HepG2 (cell line): ENCODE measurements around the gene NFS1. TPM values are rescaled to one million over a fixed set of nuclear protein-coding genes. Genes with fewer than 3 reads are reported as not detected.
A peak's percentile ranks its signal among the peaks of the same experiment; 100 is the strongest.

Experiments
- CBX2 ChIP-seq, 2 experiments: fragments of 200-600 bp in 1 of 2; sonication (generic); formaldehyde crosslinking in 1 of 2; IDR thresholded peaks; 2 replicates each; pipeline versions ENCODE4 v1.7.0 to v1.8.1; 2018 to 2022; ENCODE audit warnings: low read depth in 2 of 2, low read length in 1 of 2, mild to moderate bottlenecking in 1 of 2, missing genetic modification reagents in 1 of 2
- EZH2 ChIP-seq: conservative IDR thresholded peaks from 2 replicates; pipeline ENCODE4 v1.6.1; 2012; ENCODE audit warnings: mild to moderate bottlenecking, low read depth, low read length, moderate library complexity
- KLF13 ChIP-seq: sonication (generic); formaldehyde crosslinking; IDR thresholded peaks from 2 replicates; pipeline ENCODE4 v1.4.0; 2020; ENCODE audit warnings: mild to moderate bottlenecking, missing genetic modification reagents
- MLX ChIP-seq: IDR thresholded peaks from 2 replicates; pipeline ENCODE4 v1.6.1; 2016
- NAIF1 ChIP-seq: sonication (generic); formaldehyde crosslinking; IDR thresholded peaks from 2 replicates; pipeline ENCODE4 v1.5.0; 2020; ENCODE audit warnings: mild to moderate bottlenecking, missing genetic modification reagents, borderline replicate concordance
- NFATC3 ChIP-seq: sonication (generic); formaldehyde crosslinking; IDR thresholded peaks from 2 replicates; pipeline ENCODE4 v1.5.1; 2020; ENCODE audit warnings: mild to moderate bottlenecking, missing genetic modification reagents
- NFKBIZ ChIP-seq: IDR thresholded peaks from 2 replicates; pipeline ENCODE4 v1.6.1; 2018; ENCODE audit warnings: missing genetic modification reagents, missing compliant biosample characterization
- PPARG ChIP-seq: conservative IDR thresholded peaks from 2 replicates; pipeline ENCODE4 v1.6.1; 2016; ENCODE audit warnings: missing biosample characterization, missing genetic modification reagents
- REXO4 ChIP-seq: sonication (generic); formaldehyde crosslinking; IDR thresholded peaks from 2 replicates; pipeline ENCODE4 v1.8.0; 2022; ENCODE audit warnings: missing genetic modification reagents, mild to moderate bottlenecking, borderline replicate concordance
- RFXANK ChIP-seq: IDR thresholded peaks from 2 replicates; pipeline ENCODE4 v1.6.1; 2016
- SMARCE1 ChIP-seq: fragments of 450-650 bp; IDR thresholded peaks from 2 replicates; pipeline ENCODE4 v1.6.1; 2017; ENCODE audit warnings: borderline replicate concordance
- ZNF335 ChIP-seq: sonication (generic); formaldehyde crosslinking; IDR thresholded peaks from 2 replicates; pipeline ENCODE4 v1.4.0; 2020; ENCODE audit warnings: missing genetic modification reagents
- ZNF775 ChIP-seq: sonication (generic); formaldehyde crosslinking; IDR thresholded peaks from 2 replicates; pipeline ENCODE4 v1.4.0; 2020; ENCODE audit warnings: missing genetic modification reagents, mild to moderate bottlenecking, moderate library complexity, borderline replicate concordance
- polyA plus RNA-seq, 8 experiments: library from polyadenylated mRNA; depleted of rRNA in 3 of 8; stranded (reverse) in 7 of 8; unstranded in 1 of 8; fragments of >200 nt; fragmentation: Illumina TruSeq in 4 of 8; extraction: Trizol in 4 of 8; gene quantifications; 2 replicates each; pipeline versions ENCODE4 v1.2.1 to v1.2.3, GENCODE V29; 2011 to 2016; ENCODE audit warnings: low read depth in 4 of 8, missing spikeins in 1 of 8, mixed read lengths in 1 of 8; ENCODE audit not compliant: insufficient read depth in 1 of 8
- total RNA-seq, 5 experiments: library from RNA; depleted of rRNA; stranded (reverse); fragments of >200 nt; fragmentation: Illumina TruSeq; extraction: Trizol; gene quantifications; 2 replicates each; pipeline ENCODE4 v1.2.3, GENCODE V29; 2016; ENCODE audit warnings: low read depth in 1 of 5
- TF ChIP-seq, protein P1 (sequence below): sonication (generic); formaldehyde crosslinking; IDR thresholded peaks from 2 replicates; pipeline ENCODE4 v1.4.0; 2020; ENCODE audit warnings: low read depth, missing genetic modification reagents
- TF ChIP-seq, protein P2 (sequence below): sonication (generic); formaldehyde crosslinking; IDR thresholded peaks from 2 replicates; pipeline ENCODE4 v1.4.0; 2020; ENCODE audit warnings: missing genetic modification reagents, borderline replicate concordance
- TF ChIP-seq, protein P3 (sequence below): sonication (generic); formaldehyde crosslinking; IDR thresholded peaks from 2 replicates; pipeline ENCODE4 v1.8.0; 2022; ENCODE audit warnings: missing genetic modification reagents, mild to moderate bottlenecking, moderate library complexity, borderline replicate concordance
- TF ChIP-seq, protein P4 (sequence below): sonication (generic); formaldehyde crosslinking; IDR thresholded peaks from 2 replicates; pipeline ENCODE4 v1.9.0; 2021; ENCODE audit warnings: missing genetic modification reagents, borderline replicate concordance

NFS1 gene
- total and polyA plus RNA-seq, 2 of the 13 experiments (the other 11 are each of a cell fraction or from before 2014, with no cell fraction given) = 65.9 to 88.1 TPM

GRCh38 chr20:35695245-35695749 lies 3.9 kb downstream of the NFS1 start (continued):
- TF ChIP-seq, protein P1, sequence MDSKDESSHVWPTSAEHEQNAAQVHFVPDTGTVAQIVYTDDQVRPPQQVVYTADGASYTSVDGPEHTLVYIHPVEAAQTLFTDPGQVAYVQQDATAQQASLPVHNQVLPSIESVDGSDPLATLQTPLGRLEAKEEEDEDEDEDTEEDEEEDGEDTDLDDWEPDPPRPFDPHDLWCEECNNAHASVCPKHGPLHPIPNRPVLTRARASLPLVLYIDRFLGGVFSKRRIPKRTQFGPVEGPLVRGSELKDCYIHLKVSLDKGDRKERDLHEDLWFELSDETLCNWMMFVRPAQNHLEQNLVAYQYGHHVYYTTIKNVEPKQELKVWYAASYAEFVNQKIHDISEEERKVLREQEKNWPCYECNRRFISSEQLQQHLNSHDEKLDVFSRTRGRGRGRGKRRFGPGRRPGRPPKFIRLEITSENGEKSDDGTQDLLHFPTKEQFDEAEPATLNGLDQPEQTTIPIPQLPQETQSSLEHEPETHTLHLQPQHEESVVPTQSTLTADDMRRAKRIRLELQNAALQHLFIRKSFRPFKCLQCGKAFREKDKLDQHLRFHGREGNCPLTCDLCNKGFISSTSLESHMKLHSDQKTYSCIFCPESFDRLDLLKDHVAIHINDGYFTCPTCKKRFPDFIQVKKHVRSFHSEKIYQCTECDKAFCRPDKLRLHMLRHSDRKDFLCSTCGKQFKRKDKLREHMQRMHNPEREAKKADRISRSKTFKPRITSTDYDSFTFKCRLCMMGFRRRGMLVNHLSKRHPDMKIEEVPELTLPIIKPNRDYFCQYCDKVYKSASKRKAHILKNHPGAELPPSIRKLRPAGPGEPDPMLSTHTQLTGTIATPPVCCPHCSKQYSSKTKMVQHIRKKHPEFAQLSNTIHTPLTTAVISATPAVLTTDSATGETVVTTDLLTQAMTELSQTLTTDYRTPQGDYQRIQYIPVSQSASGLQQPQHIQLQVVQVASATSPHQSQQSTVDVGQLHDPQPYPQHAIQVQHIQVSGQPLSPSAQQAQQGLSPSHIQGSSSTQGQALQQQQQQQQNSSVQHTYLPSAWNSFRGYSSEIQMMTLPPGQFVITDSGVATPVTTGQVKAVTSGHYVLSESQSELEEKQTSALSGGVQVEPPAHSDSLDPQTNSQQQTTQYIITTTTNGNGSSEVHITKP (CRISPR knock-in tag) = peak; percentile 51; the same call in 1 of the 2 replicates
- TF ChIP-seq ZNF775 (CRISPR knock-in tag) (no peak), PPARG (CRISPR knock-in tag) (no peak; the same call in 1 of the 2 replicates), SMARCE1 (no peak; the same call in 1 of the 2 replicates), NFATC3 (CRISPR knock-in tag) (no peak), EZH2 (no peak), CBX2 (IDR thresholded peaks at IDR 0.05; ENCODE audit: low read depth, low read length) (no peak), CBX2 (CRISPR knock-in tag; IDR thresholded peaks at IDR 0.05; ENCODE audit: low read depth) (no peak), KLF13 (CRISPR knock-in tag) (0 out of 2 replicates have a peak, but pooled peaks have one; percentile 31), NFKBIZ (CRISPR knock-in tag) (no peak), ZNF335 (CRISPR knock-in tag) (0 out of 2 replicates have a peak, but pooled peaks have one; percentile 38), RFXANK (no peak), NAIF1 (CRISPR knock-in tag) (no peak), REXO4 (no peak), MLX (CRISPR knock-in tag) (no peak)
- TF ChIP-seq, protein P2, sequence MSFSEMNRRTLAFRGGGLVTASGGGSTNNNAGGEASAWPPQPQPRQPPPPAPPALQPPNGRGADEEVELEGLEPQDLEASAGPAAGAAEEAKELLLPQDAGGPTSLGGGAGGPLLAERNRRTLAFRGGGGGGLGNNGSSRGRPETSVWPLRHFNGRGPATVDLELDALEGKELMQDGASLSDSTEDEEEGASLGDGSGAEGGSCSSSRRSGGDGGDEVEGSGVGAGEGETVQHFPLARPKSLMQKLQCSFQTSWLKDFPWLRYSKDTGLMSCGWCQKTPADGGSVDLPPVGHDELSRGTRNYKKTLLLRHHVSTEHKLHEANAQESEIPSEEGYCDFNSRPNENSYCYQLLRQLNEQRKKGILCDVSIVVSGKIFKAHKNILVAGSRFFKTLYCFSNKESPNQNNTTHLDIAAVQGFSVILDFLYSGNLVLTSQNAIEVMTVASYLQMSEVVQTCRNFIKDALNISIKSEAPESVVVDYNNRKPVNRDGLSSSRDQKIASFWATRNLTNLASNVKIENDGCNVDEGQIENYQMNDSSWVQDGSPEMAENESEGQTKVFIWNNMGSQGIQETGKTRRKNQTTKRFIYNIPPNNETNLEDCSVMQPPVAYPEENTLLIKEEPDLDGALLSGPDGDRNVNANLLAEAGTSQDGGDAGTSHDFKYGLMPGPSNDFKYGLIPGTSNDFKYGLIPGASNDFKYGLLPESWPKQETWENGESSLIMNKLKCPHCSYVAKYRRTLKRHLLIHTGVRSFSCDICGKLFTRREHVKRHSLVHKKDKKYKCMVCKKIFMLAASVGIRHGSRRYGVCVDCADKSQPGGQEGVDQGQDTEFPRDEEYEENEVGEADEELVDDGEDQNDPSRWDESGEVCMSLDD (CRISPR knock-in tag) = no peak
- TF ChIP-seq, protein P3, sequence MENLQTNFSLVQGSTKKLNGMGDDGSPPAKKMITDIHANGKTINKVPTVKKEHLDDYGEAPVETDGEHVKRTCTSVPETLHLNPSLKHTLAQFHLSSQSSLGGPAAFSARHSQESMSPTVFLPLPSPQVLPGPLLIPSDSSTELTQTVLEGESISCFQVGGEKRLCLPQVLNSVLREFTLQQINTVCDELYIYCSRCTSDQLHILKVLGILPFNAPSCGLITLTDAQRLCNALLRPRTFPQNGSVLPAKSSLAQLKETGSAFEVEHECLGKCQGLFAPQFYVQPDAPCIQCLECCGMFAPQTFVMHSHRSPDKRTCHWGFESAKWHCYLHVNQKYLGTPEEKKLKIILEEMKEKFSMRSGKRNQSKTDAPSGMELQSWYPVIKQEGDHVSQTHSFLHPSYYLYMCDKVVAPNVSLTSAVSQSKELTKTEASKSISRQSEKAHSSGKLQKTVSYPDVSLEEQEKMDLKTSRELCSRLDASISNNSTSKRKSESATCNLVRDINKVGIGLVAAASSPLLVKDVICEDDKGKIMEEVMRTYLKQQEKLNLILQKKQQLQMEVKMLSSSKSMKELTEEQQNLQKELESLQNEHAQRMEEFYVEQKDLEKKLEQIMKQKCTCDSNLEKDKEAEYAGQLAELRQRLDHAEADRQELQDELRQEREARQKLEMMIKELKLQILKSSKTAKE (CRISPR knock-in tag) = no peak
- TF ChIP-seq, protein P4, sequence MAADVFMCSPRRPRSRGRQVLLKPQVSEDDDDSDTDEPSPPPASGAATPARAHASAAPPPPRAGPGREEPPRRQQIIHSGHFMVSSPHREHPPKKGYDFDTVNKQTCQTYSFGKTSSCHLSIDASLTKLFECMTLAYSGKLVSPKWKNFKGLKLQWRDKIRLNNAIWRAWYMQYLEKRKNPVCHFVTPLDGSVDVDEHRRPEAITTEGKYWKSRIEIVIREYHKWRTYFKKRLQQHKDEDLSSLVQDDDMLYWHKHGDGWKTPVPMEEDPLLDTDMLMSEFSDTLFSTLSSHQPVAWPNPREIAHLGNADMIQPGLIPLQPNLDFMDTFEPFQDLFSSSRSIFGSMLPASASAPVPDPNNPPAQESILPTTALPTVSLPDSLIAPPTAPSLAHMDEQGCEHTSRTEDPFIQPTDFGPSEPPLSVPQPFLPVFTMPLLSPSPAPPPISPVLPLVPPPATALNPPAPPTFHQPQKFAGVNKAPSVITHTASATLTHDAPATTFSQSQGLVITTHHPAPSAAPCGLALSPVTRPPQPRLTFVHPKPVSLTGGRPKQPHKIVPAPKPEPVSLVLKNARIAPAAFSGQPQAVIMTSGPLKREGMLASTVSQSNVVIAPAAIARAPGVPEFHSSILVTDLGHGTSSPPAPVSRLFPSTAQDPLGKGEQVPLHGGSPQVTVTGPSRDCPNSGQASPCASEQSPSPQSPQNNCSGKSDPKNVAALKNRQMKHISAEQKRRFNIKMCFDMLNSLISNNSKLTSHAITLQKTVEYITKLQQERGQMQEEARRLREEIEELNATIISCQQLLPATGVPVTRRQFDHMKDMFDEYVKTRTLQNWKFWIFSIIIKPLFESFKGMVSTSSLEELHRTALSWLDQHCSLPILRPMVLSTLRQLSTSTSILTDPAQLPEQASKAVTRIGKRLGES (CRISPR knock-in tag) = no peak
